H9 (cell line): ENCODE data around the gene DNTT. TPM values are rescaled to one million over a fixed set of nuclear protein-coding genes. Genes with fewer than 3 reads are reported as not detected.

Experiments
- DNase-seq: peaks from one replicate; pipeline ENCODE4 v3.0.0-alpha.2; 2017
- H2AFZ ChIP-seq: one replicate; pipeline ENCODE4 v1.6.1; 2013; ENCODE audit warnings: mild to moderate bottlenecking, low read length, control low read depth, moderate library complexity
- H2AK5ac ChIP-seq: 2 replicates; pipeline ENCODE4 v1.6.1; 2013; ENCODE audit warnings: low read length, control low read depth, mixed read lengths; ENCODE audit not compliant: insufficient read length
- H2BK120ac ChIP-seq: one replicate; pipeline ENCODE4 v1.6.1; 2013; ENCODE audit warnings: low read depth, mild to moderate bottlenecking, low read length, control low read depth, inconsistent platforms; ENCODE audit not compliant: poor library complexity, severe bottlenecking
- H2BK12ac ChIP-seq: 2 replicates; pipeline ENCODE4 v1.6.1; 2013; ENCODE audit warnings: low read length, control low read depth, mixed read lengths, low read depth; ENCODE audit not compliant: insufficient read length
- H2BK15ac ChIP-seq: 2 replicates; pipeline ENCODE4 v1.6.1; 2013; ENCODE audit warnings: low read depth, low read length, control low read depth
- H2BK20ac ChIP-seq: one replicate; pipeline ENCODE4 v1.6.1; 2013; ENCODE audit warnings: low read depth, mild to moderate bottlenecking, low read length, control low read depth, inconsistent platforms; ENCODE audit not compliant: poor library complexity, severe bottlenecking
- H2BK5ac ChIP-seq: 2 replicates; pipeline ENCODE4 v1.6.1; 2013; ENCODE audit warnings: low read length, control low read depth, mixed read lengths; ENCODE audit not compliant: insufficient read length
- H3K14ac ChIP-seq: 2 replicates; pipeline ENCODE4 v1.6.1; 2013; ENCODE audit warnings: low read length, control low read depth; ENCODE audit not compliant: insufficient read depth
- H3K18ac ChIP-seq: 2 replicates; pipeline ENCODE4 v1.6.1; 2013; ENCODE audit warnings: low read depth, mild to moderate bottlenecking, mixed read lengths, low read length, control low read depth; ENCODE audit not compliant: insufficient read length
- H3K23ac ChIP-seq: 2 replicates; pipeline ENCODE4 v1.6.1; 2013; ENCODE audit warnings: low read length, control low read depth, mixed read lengths, low read depth; ENCODE audit not compliant: insufficient read length
- H3K23me2 ChIP-seq: 2 replicates; pipeline ENCODE4 v1.6.1; 2013; ENCODE audit warnings: low read depth, mild to moderate bottlenecking, mixed read lengths, low read length, control low read depth; ENCODE audit not compliant: insufficient read length, poor library complexity, severe bottlenecking
- H3K27ac ChIP-seq: 2 replicates; pipeline ENCODE4 v1.5.1; 2013; ENCODE audit warnings: low read length, control low read depth, mixed read lengths, low read depth; ENCODE audit not compliant: insufficient read length
- H3K27me3 ChIP-seq: 2 replicates; pipeline ENCODE4 v1.6.1; 2013; ENCODE audit warnings: low read length, control low read depth, inconsistent platforms; ENCODE audit not compliant: insufficient read depth
- H3K4ac ChIP-seq: 2 replicates; pipeline ENCODE4 v1.6.1; 2013; ENCODE audit warnings: low read depth, mild to moderate bottlenecking, control low read depth, inconsistent platforms, low read length, moderate library complexity
- H3K4me1 ChIP-seq: 2 replicates; pipeline ENCODE4 v1.6.1; 2013; ENCODE audit warnings: low read length, control low read depth, inconsistent platforms; ENCODE audit not compliant: insufficient read depth
- H3K4me2 ChIP-seq: 2 replicates; pipeline ENCODE4 v1.6.1; 2013; ENCODE audit warnings: low read length, control low read depth, mixed read lengths; ENCODE audit not compliant: insufficient read length, insufficient read depth
- H3K56ac ChIP-seq: 2 replicates; pipeline ENCODE4 v1.6.1; 2013; ENCODE audit warnings: low read depth, mild to moderate bottlenecking, mixed read lengths, low read length, control low read depth; ENCODE audit not compliant: insufficient read length
- H3K79me1 ChIP-seq: 2 replicates; pipeline ENCODE4 v1.6.1; 2013; ENCODE audit warnings: low read depth, mild to moderate bottlenecking, moderate library complexity, low read length, control low read depth, inconsistent platforms; ENCODE audit not compliant: insufficient read depth, poor library complexity, severe bottlenecking
- H3K79me2 ChIP-seq: 2 replicates; pipeline ENCODE4 v1.6.1; 2013; ENCODE audit warnings: low read length, control low read depth, inconsistent platforms; ENCODE audit not compliant: insufficient read depth
- H3K9ac ChIP-seq: 2 replicates; pipeline ENCODE4 v1.6.1; 2013; ENCODE audit warnings: low read length, control low read depth, mixed read lengths; ENCODE audit not compliant: insufficient read length; ENCODE audit errors: extremely low read depth
- H3K9me3 ChIP-seq: one replicate; pipeline ENCODE4 v1.6.1; 2013; ENCODE audit warnings: low read depth, low read length, inconsistent platforms; ENCODE audit not compliant: control insufficient read depth
- H3T11ph ChIP-seq: one replicate; pipeline ENCODE4 v1.6.1; 2013; ENCODE audit warnings: mild to moderate bottlenecking, low read length, control low read depth, inconsistent platforms
- H4K20me1 ChIP-seq: one replicate; pipeline ENCODE4 v1.6.1; 2013; ENCODE audit not compliant: control insufficient read depth, insufficient read length, insufficient read depth
- H4K5ac ChIP-seq: 2 replicates; pipeline ENCODE4 v1.6.1; 2013; ENCODE audit warnings: low read depth, mild to moderate bottlenecking, mixed read lengths, low read length, control low read depth; ENCODE audit not compliant: insufficient read length
- H4K8ac ChIP-seq: replicated peaks from 2 replicates; pipeline ENCODE4 v1.6.1; 2013; ENCODE audit warnings: low read length, control low read depth, mixed read lengths, low read depth; ENCODE audit not compliant: insufficient read length
- H4K91ac ChIP-seq: 2 replicates; pipeline ENCODE4 v1.6.1; 2013; ENCODE audit warnings: low read depth, mild to moderate bottlenecking, moderate library complexity, mixed read lengths, low read length, control low read depth; ENCODE audit not compliant: insufficient read length
- H3K27ac Mint-ChIP-seq, 3 experiments: 2 replicates in 2 of 3; 3 replicates in 1 of 3; pipeline ENCODE4 v1.8.0; 2020 to 2021; ENCODE audit warnings: mixed read lengths in 3 of 3, mild to moderate bottlenecking in 1 of 3, moderate library complexity in 1 of 3
- H3K27me3 Mint-ChIP-seq: 2 replicates; pipeline ENCODE4 v1.8.0; 2021; ENCODE audit warnings: low read depth, mild to moderate bottlenecking, moderate library complexity, mixed read lengths
- H3K36me3 Mint-ChIP-seq, 3 experiments: 2 replicates in 2 of 3; 3 replicates in 1 of 3; pipeline ENCODE4 v1.8.0; 2020 to 2021; ENCODE audit warnings: low read depth in 3 of 3, mixed read lengths in 3 of 3; ENCODE audit not compliant: insufficient read depth in 1 of 3
- H3K4me1 Mint-ChIP-seq, 2 experiments: 2 replicates each; pipeline ENCODE4 v1.8.0; 2020; ENCODE audit warnings: mixed read lengths in 2 of 2
- H3K4me3 Mint-ChIP-seq, 2 experiments: 2 replicates in 1 of 2; 3 replicates in 1 of 2; pipeline ENCODE4 v1.8.0; 2020 to 2021; ENCODE audit warnings: mild to moderate bottlenecking in 2 of 2, mixed read lengths in 2 of 2, moderate library complexity in 1 of 2
- H3K9me3 Mint-ChIP-seq, 2 experiments: 2 replicates in 1 of 2; 3 replicates in 1 of 2; pipeline ENCODE4 v1.8.0; 2020; ENCODE audit warnings: mild to moderate bottlenecking in 2 of 2, mixed read lengths in 2 of 2, moderate library complexity in 1 of 2
- CTCF ChIP-seq: fragments of 200-600 bp; sonication (generic); conservative IDR thresholded peaks from 3 replicates; pipeline ENCODE4 v1.8.0; 2021; ENCODE audit warnings: antibody characterized with exemption, mild to moderate bottlenecking
- WGBS: extraction: QIAGEN DNeasy Blood & Tissue Kit; methylation state at CpG from one replicate; pipeline ENCODE4 v1.1.7; 2013; ENCODE audit warnings: missing lambda C conversion rate, low lambda C conversion rate, mixed read lengths; ENCODE audit not compliant: insufficient read length; ENCODE audit errors: extremely low coverage; 5-methylcytosine and 5-hydroxymethylcytosine counted together
- total RNA-seq: library from RNA; stranded (reverse); gene quantifications from 2 replicates; pipeline ENCODE4 v1.2.1, GENCODE V29; 2021

The DNTT gene
- total RNA-seq, 1 experiment from 2014 or later = not detected

GRCh38 chr10:96310321-96310669, 6.1 kb downstream of the DNTT start:
- no peak for TF ChIP-seq CTCF
- Histone ChIP-seq H3K27me3 (no peaks in the 10 kb centered on the region), H3K79me2 (no peaks in the 10 kb centered on the region), H2BK15ac (no peak overlapping the region), H3K4me2 (peak overlapping the region; percentile 8), H2AFZ (no peak overlapping the region), H3K4ac (no peak overlapping the region), H4K91ac (no peak overlapping the region), H3K9ac (no peak overlapping the region), H4K8ac (no peak overlapping the region), H3K18ac (peak overlapping the region; percentile 86), H4K20me1 (no peaks in the 10 kb centered on the region), H3T11ph (no peak overlapping the region), H3K23ac (no peak overlapping the region), H4K5ac (no peak overlapping the region), H2BK12ac (peak overlapping the region; percentile 96), H2AK5ac (peak overlapping the region; percentile 94), H3K79me1 (no peaks in the 10 kb centered on the region), H3K23me2 (no peaks in the 10 kb centered on the region), H3K56ac (no peak overlapping the region), H3K27ac (peak overlapping the region; percentile 88), H2BK120ac (no peak overlapping the region), H3K4me1 (peaks cover 12% of the 10 kb centered on the region; the same call in 1 of the 2 replicates), H2BK20ac (peak overlapping the region; percentile 84), H3K9me3 (no peaks in the 10 kb centered on the region), H3K14ac (no peak overlapping the region), H2BK5ac (peak overlapping the region; percentile 98)
- WGBS = no CpG with 5 or more reads among the region's 1 CpG
- H3K27ac Mint-ChIP-seq = peak overlapping the region; percentile 97 to 99 (median 99)
- peak overlapping the region; percentile 5 to 36; a peak in 3 of 5 replicates for H3K4me3 Mint-ChIP-seq
- no peaks in the 10 kb centered on the region for H3K27me3 Mint-ChIP-seq
- H3K36me3 Mint-ChIP-seq = no peaks in the 10 kb centered on the region
- H3K4me1 Mint-ChIP-seq = peaks cover 55 to 60% of the 10 kb centered on the region in 2 experiments
- no peaks in the 10 kb centered on the region for H3K9me3 Mint-ChIP-seq
- no peak for DNase-seq
